Esophagus squamous epithelium (tissue), 5 donors: ENCODE results near the gene EPG5. TPM values are rescaled to one million over a fixed set of nuclear protein-coding genes. Genes with fewer than 3 reads are reported as not detected.
"Not testable (repeated sequence)": the region's sequence is repeated elsewhere in the genome, so short reads cannot be mapped to it uniquely, and the experiment has no call there.

Experiments
- DNase-seq: peaks from one replicate; lab custom pipeline; 2025; lab: John Stamatoyannopoulos, UW
- H3K27ac ChIP-seq, 4 donors: fragments of 200-600 bp; sonication (generic); one replicate each; pipeline ENCODE4 v1.5.1; 2016 to 2019; ENCODE audit warnings: mild to moderate bottlenecking in 1 of 4
- H3K27me3 ChIP-seq, 4 donors: fragments of 200-600 bp; sonication (generic); 1 replicate in 3 of 4; 2 replicates in 1 of 4; pipeline versions ENCODE4 v1.5.1 to v1.6.0; 2017 to 2021; ENCODE audit warnings: antibody characterized with exemption in 1 of 4
- H3K36me3 ChIP-seq, 3 donors: fragments of 200-600 bp; sonication (generic); one replicate each; pipeline ENCODE4 v1.5.1; 2016 to 2019
- H3K4me1 ChIP-seq, 3 donors: fragments of 200-600 bp; sonication (generic); one replicate each; pipeline ENCODE4 v1.5.1; 2017 to 2019
- H3K4me3 ChIP-seq, 4 donors: fragments of 200-600 bp; sonication (generic); 1 replicate in 3 of 4; 2 replicates in 1 of 4; pipeline ENCODE4 v1.5.1; 2016 to 2019; ENCODE audit warnings: mild to moderate bottlenecking in 2 of 4, moderate library complexity in 1 of 4
- H3K9me3 ChIP-seq, 3 donors: fragments of 200-600 bp; sonication (generic); one replicate each; pipeline ENCODE4 v1.5.1; 2016 to 2019
- CTCF ChIP-seq, 6 experiments: fragments of 450-650 bp in 4 of 6; fragments of 200-600 bp in 2 of 6; sonication (generic) in 2 of 6; IDR thresholded peaks; one replicate each; pipeline ENCODE4 v1.5.1; 2016 to 2019; ENCODE audit warnings: antibody characterized with exemption in 6 of 6, mild to moderate bottlenecking in 4 of 6, moderate library complexity in 4 of 6
- POLR2A ChIP-seq, 4 donors: fragments of 450-650 bp; IDR thresholded peaks; one replicate each; pipeline ENCODE4 v1.6.1; 2017; ENCODE audit warnings: antibody characterized with exemption in 4 of 4, mild to moderate bottlenecking in 4 of 4, moderate library complexity in 3 of 4
- WGBS, 2 donors: methylation state at CpG; one replicate each; pipeline ENCODE4 v1.1.5; 2018; 5-methylcytosine and 5-hydroxymethylcytosine counted together
- intact Hi-C: fragments of 100-400 bp; cut with DNase I; formaldehyde crosslinking; loops from one replicate; pipeline ENCODE4 v1.15.0; 2022
- total RNA-seq, 4 donors: library from RNA; depleted of rRNA; stranded (reverse); fragments of >200 nt; gene quantifications; one replicate each; pipeline ENCODE4 v1.1.0, GENCODE V29; 2016
- donor health status: DM: yes; HTN: yes; CAD: no.

The EPG5 gene
- total RNA-seq, 4 donors from 2014 or later: 7.8 to 28.8 (median 22.6) TPM

- H3K4me3 ChIP-seq: no peak overlapping the region
- H3K27ac ChIP-seq: no peak overlapping the region
- no peak for DNase-seq
- no peaks in the 10 kb centered on the region for H3K9me3 ChIP-seq
- 22 to 73% methylated on average over 1 of the region's 1 CpG for WGBS, 2 donors
- no peak for TF ChIP-seq POLR2A (IDR thresholded peaks at IDR 0.05)
- no peak for TF ChIP-seq CTCF (IDR thresholded peaks at IDR 0.05)
- H3K36me3 ChIP-seq: no peaks in the 10 kb centered on the region
- intact Hi-C loops: no loop called here
- H3K4me1 ChIP-seq: peaks cover 10 to 32% (median 15%) of the 10 kb centered on the region in 3 donors
- peaks cover 0 to 100% (median 18%) of the 10 kb centered on the region in 4 donors for H3K27me3 ChIP-seq
Measured at GRCh38 chr18:45834306-45834705, 132.8 kb downstream of the EPG5 start.

- no peak overlapping the region for H3K27ac ChIP-seq
- 74 to 84% methylated on average over 4 of the region's 5 CpGs for WGBS, 2 donors
Measured at GRCh38 chr18:45833846-45834245, 133.3 kb downstream of the EPG5 start.

GRCh38 chr18:45830917-45831316 lies 136.2 kb downstream of the EPG5 start:
- Histone ChIP-seq H3K4me3 (no peak overlapping the region), H3K27me3 (peaks cover 0 to 100% (median 5%) of the 10 kb centered on the region in 4 donors), H3K9me3 (no peaks in the 10 kb centered on the region), H3K36me3 (no peaks in the 10 kb centered on the region), H3K4me1 (peaks cover 8 to 20% (median 13%) of the 10 kb centered on the region in 3 donors), H3K27ac (no peak overlapping the region)
- no peak for DNase-seq
- 61 to 77% methylated on average over 6 to 7 of the region's 7 CpGs for WGBS, 2 donors
- intact Hi-C loops: no loop called here
- TF ChIP-seq CTCF (IDR thresholded peaks at IDR 0.05) (no peak), POLR2A (IDR thresholded peaks at IDR 0.05) (no peak)

More at GRCh38 chr18:45833846-45834245, 133.3 kb downstream of the EPG5 start:
- Histone ChIP-seq H3K4me3 (no peak overlapping the region), H3K4me1 (peaks cover 10 to 30% (median 15%) of the 10 kb centered on the region in 3 donors), H3K27me3 (peaks cover 0 to 100% (median 19%) of the 10 kb centered on the region in 4 donors), H3K36me3 (no peaks in the 10 kb centered on the region), H3K9me3 (no peaks in the 10 kb centered on the region)
- no peak for DNase-seq
- no peak for TF ChIP-seq CTCF (IDR thresholded peaks at IDR 0.05)
- no peak for TF ChIP-seq POLR2A (IDR thresholded peaks at IDR 0.05)
- intact Hi-C loops: no loop called here

- TF ChIP-seq CTCF (IDR thresholded peaks at IDR 0.05) (no peak), POLR2A (IDR thresholded peaks at IDR 0.05) (no peak)
- Histone ChIP-seq H3K27ac (no peak overlapping the region), H3K4me1 (peaks cover 8 to 20% (median 13%) of the 10 kb centered on the region in 3 donors)
Measured at GRCh38 chr18:45829855-45830254, 137.3 kb downstream of the EPG5 start.

GRCh38 chr18:45828917-45829811 lies 138.0 kb downstream of the EPG5 start:
- peaks cover 0 to 98% (median 4%) of the 10 kb centered on the region in 4 donors for H3K27me3 ChIP-seq
- no peak overlapping the region for H3K27ac ChIP-seq
- WGBS, 2 donors: 58 to 63% methylated on average over 8 of the region's 9 CpGs
- no peaks in the 10 kb centered on the region for H3K9me3 ChIP-seq
- TF ChIP-seq POLR2A (IDR thresholded peaks at IDR 0.05): no peak
- TF ChIP-seq CTCF (IDR thresholded peaks at IDR 0.05): no peak
- H3K4me3 ChIP-seq: no peak overlapping the region
- H3K36me3 ChIP-seq: no peaks in the 10 kb centered on the region
- peaks cover 8 to 20% (median 13%) of the 10 kb centered on the region in 3 donors for H3K4me1 ChIP-seq
- intact Hi-C loops: no loop called here
- DNase-seq: no peak

More at GRCh38 chr18:45829855-45830254, 137.3 kb downstream of the EPG5 start:
- peaks cover 0 to 98% (median 4%) of the 10 kb centered on the region in 4 donors for H3K27me3 ChIP-seq
- 40 to 67% methylated on average over 9 of the region's 9 CpGs for WGBS, 2 donors
- H3K4me3 ChIP-seq: no peak overlapping the region
- H3K9me3 ChIP-seq: no peaks in the 10 kb centered on the region
- intact Hi-C loops: no loop called here
- no peaks in the 10 kb centered on the region for H3K36me3 ChIP-seq
- no peak for DNase-seq

- intact Hi-C loops: not testable (repeated sequence)
Measured at GRCh38 chr18:45826716-45827115, 140.4 kb downstream of the EPG5 start.

More at GRCh38 chr18:45826716-45827115, 140.4 kb downstream of the EPG5 start:
- H3K27me3 ChIP-seq: peaks cover 0 to 97% (median 4%) of the 10 kb centered on the region in 4 donors
- H3K4me3 ChIP-seq, H3K27ac ChIP-seq, DNase-seq, H3K9me3 ChIP-seq, H3K36me3 ChIP-seq: not testable (repeated sequence)
- H3K4me1 ChIP-seq: peaks cover 8 to 20% (median 13%) of the 10 kb centered on the region in 3 donors
- WGBS, 2 donors: 98 to 100% methylated on average over 3 to 4 of the region's 4 CpGs
